Type B pancreatic cell (in vitro differentiated cells): ENCODE measurements around the gene OTOG. TPM values are rescaled to one million over a fixed set of nuclear protein-coding genes. Genes with fewer than 3 reads are reported as not detected.

Experiments
- DNase-seq: peaks from one replicate; pipeline ENCODE4 v3.0.0; 2021; ENCODE audit warnings: mixed read lengths; ENCODE audit not compliant: unreplicated experiment; ENCODE audit errors: extremely low spot score
- H3K27ac Mint-ChIP-seq: 2 replicates; pipeline ENCODE4 v1.8.0; 2021; ENCODE audit warnings: mild to moderate bottlenecking, mixed read lengths
- H3K27me3 Mint-ChIP-seq: 2 replicates; pipeline ENCODE4 v1.8.0; 2021; ENCODE audit warnings: mixed read lengths
- H3K36me3 Mint-ChIP-seq: 2 replicates; pipeline ENCODE4 v1.8.0; 2021; ENCODE audit warnings: mixed read lengths
- H3K4me1 Mint-ChIP-seq: one replicate; pipeline ENCODE4 v1.8.0; 2021; ENCODE audit warnings: mixed read lengths; ENCODE audit not compliant: unreplicated experiment
- H3K4me3 Mint-ChIP-seq: 2 replicates; pipeline ENCODE4 v1.8.0; 2021; ENCODE audit warnings: mild to moderate bottlenecking, mixed read lengths
- H3K9me3 Mint-ChIP-seq: 2 replicates; pipeline ENCODE4 v1.8.0; 2021; ENCODE audit warnings: mixed read lengths
- total RNA-seq: library from RNA; stranded (reverse); gene quantifications from 2 replicates; pipeline ENCODE4 v1.2.1, GENCODE V29; 2021; ENCODE audit warnings: low replicate concordance
- TF ChIP-seq, protein P1 (sequence below): fragments of 200-600 bp; sonication (generic); conservative IDR thresholded peaks from 2 replicates; pipeline ENCODE4 v1.5.0; 2021; ENCODE audit warnings: antibody characterized with exemption, mild to moderate bottlenecking

The OTOG gene
- total RNA-seq, 1 donor from 2014 or later: 1.5 TPM

DNA sequence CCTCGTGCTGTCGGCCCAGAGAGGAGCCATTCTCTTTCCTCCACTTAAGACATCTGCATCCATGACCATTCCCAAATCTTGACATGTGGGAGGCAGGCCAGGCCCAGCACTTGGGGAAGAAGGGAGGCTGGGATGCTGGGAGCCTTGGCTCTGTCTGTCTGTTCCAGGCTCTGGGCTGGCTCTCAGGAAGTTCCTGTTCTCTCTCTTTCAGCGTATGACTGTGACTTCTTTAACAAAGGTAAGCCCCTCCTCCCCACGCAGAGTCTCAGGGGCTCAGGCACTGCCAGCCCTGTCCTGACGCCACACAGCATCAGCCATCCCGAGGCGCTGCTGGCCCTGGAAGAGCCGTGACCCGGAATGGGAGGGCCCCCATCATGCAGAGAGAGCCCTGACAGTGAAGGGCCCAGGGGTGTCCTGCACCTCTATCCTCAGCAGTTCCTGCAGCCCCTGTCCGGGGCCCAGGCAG, 52.4 kb downstream of the OTOG start:
- peaks cover 5% of the 10 kb centered on the region for H3K4me1 Mint-ChIP-seq
- peaks cover 24% of the 10 kb centered on the region for H3K27me3 Mint-ChIP-seq
- no peaks in the 10 kb centered on the region for H3K36me3 Mint-ChIP-seq
- H3K27ac Mint-ChIP-seq: no peak overlapping the region
- no peak overlapping the region for H3K4me3 Mint-ChIP-seq
- no peaks in the 10 kb centered on the region for H3K9me3 Mint-ChIP-seq
- DNase-seq: no peak
- TF ChIP-seq, protein P1, sequence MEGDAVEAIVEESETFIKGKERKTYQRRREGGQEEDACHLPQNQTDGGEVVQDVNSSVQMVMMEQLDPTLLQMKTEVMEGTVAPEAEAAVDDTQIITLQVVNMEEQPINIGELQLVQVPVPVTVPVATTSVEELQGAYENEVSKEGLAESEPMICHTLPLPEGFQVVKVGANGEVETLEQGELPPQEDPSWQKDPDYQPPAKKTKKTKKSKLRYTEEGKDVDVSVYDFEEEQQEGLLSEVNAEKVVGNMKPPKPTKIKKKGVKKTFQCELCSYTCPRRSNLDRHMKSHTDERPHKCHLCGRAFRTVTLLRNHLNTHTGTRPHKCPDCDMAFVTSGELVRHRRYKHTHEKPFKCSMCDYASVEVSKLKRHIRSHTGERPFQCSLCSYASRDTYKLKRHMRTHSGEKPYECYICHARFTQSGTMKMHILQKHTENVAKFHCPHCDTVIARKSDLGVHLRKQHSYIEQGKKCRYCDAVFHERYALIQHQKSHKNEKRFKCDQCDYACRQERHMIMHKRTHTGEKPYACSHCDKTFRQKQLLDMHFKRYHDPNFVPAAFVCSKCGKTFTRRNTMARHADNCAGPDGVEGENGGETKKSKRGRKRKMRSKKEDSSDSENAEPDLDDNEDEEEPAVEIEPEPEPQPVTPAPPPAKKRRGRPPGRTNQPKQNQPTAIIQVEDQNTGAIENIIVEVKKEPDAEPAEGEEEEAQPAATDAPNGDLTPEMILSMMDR: no peak

GRCh38 chr11:17600316-17601255, 53.5 kb downstream of the OTOG start:
- peak; percentile 58 for DNase-seq
- TF ChIP-seq, protein P1: no peak
- Mint-ChIP-seq H3K36me3 (no peaks in the 10 kb centered on the region), H3K27me3 (peaks cover 23% of the 10 kb centered on the region), H3K27ac (no peak overlapping the region), H3K4me1 (peaks cover 5% of the 10 kb centered on the region), H3K4me3 (no peak overlapping the region), H3K9me3 (no peaks in the 10 kb centered on the region)

GRCh38 chr11:17601256-17601671, 54.2 kb downstream of the OTOG start:
- Mint-ChIP-seq H3K36me3 (no peaks in the 10 kb centered on the region), H3K4me1 (peaks cover 5% of the 10 kb centered on the region), H3K9me3 (no peaks in the 10 kb centered on the region), H3K27ac (no peak overlapping the region), H3K27me3 (peaks cover 23% of the 10 kb centered on the region), H3K4me3 (no peak overlapping the region)
- TF ChIP-seq, protein P1: no peak
- no peak for DNase-seq

DNA sequence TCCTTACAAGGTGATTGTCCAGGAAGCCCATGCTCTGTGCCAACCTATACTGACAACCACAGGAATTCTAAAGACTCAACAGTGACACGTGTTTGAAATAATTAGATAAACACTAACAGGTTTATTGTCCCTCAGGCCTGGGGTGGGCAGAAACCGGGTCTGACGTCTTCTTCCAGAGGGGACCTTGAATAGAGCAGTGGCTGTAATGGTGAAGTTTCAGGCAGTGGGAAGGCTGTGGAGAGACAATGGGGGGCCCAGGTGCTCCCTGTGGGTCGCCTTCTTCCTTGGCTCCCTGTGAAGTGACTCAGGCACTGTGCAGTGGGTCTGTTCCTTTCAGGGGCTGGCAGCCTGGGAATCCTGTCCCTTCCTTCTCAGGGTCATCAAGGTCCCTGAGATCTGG, 54.6 kb downstream of the OTOG start:
- H3K9me3 Mint-ChIP-seq: no peaks in the 10 kb centered on the region
- DNase-seq: peak; percentile 45
- H3K27ac Mint-ChIP-seq: no peak overlapping the region
- H3K4me3 Mint-ChIP-seq: no peak overlapping the region
- H3K27me3 Mint-ChIP-seq: peaks cover 24% of the 10 kb centered on the region
- TF ChIP-seq, protein P1: no peak
- H3K4me1 Mint-ChIP-seq: peaks cover 5% of the 10 kb centered on the region
- no peaks in the 10 kb centered on the region for H3K36me3 Mint-ChIP-seq

DNA sequence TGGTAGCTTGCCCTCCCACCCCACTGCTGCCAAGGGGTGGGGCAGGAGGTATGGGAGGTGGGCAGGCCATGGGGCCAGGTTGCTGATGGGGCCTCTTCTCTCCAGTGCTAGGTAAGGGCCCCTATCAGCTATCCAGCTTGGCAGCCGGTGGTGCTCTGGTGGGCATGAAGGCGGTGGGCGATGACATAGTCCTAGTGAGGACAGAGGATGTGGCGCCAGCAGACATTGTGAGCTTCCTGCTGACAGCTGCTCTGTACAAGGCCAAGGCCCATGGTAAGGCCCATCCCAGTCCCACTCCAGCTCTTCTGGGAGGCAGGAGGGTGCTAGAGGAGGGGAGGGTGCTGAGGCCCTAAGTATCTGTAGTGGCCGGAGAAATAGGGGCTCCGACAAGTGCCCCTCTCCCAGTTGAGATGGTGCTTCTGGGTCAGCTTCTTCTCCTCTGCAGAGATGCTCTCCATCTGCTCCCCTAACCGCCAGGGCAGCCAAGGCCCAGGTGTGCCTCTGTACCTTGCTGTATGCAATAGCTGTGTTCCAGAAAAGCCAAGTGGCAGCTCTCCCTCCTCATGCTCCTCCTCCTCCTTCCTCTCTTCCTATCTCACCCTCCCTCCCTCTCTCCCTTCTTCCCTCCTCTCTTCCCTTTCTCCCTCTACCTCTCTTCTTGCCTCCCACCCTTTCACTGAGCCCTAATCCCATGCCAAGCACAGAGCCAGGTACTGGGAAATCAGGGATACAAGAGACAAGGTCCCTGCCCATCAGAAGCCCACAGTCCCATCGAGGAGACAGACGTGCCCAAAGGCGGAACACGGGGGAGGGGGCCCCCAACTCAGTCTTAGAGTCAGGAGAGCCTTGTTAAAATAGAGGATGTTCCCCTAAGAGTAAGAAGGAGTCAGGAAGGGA, 55.3 kb downstream of the OTOG start:
- peak; percentile 53 for DNase-seq
- Mint-ChIP-seq H3K9me3 (no peaks in the 10 kb centered on the region), H3K4me1 (peaks cover 5% of the 10 kb centered on the region), H3K27ac (no peak overlapping the region), H3K4me3 (no peak overlapping the region), H3K36me3 (no peaks in the 10 kb centered on the region), H3K27me3 (peaks cover 30% of the 10 kb centered on the region)
- TF ChIP-seq, protein P1: no peak
